Parathyroid adenoma (tissue), 2 donors: Measurements from ENCODE around the gene ENAH.

Experiments used
- H2AFZ ChIP-seq: fragments of 300-600 bp; sonication (generic); one replicate; pipeline ENCODE4 v1.7.0; 2017; ENCODE audit warnings: antibody characterized with exemption, mild to moderate bottlenecking
- H3K27ac ChIP-seq: fragments of 300-600 bp; sonication (generic); one replicate; pipeline ENCODE4 v1.7.0; 2017
- H3K27me3 ChIP-seq: fragments of 300-600 bp; sonication (generic); one replicate; pipeline ENCODE4 v1.7.0; 2017; ENCODE audit warnings: low read length; ENCODE audit not compliant: control insufficient read depth, insufficient read depth
- H3K36me3 ChIP-seq: fragments of 300-600 bp; sonication (generic); one replicate; pipeline ENCODE4 v1.7.0; 2017; ENCODE audit warnings: low read length; ENCODE audit not compliant: control insufficient read depth, insufficient read depth
- H3K4me1 ChIP-seq: fragments of 300-600 bp; sonication (generic); one replicate; pipeline ENCODE4 v1.7.0; 2017; ENCODE audit warnings: control low read depth
- H3K4me2 ChIP-seq: fragments of 300-600 bp; sonication (generic); one replicate; pipeline ENCODE4 v1.7.0; 2017; ENCODE audit warnings: low read length
- H3K4me3 ChIP-seq: fragments of 300-600 bp; sonication (generic); one replicate; pipeline ENCODE4 v1.7.0; 2017; ENCODE audit warnings: low read depth, low read length
- H3K79me2 ChIP-seq: fragments of 300-600 bp; sonication (generic); one replicate; pipeline ENCODE4 v1.7.0; 2017; ENCODE audit warnings: control low read depth
- H3K9ac ChIP-seq: fragments of 300-600 bp; sonication (generic); one replicate; pipeline ENCODE4 v1.7.0; 2017; ENCODE audit warnings: mild to moderate bottlenecking
- H3K9me3 ChIP-seq: fragments of 300-600 bp; sonication (generic); one replicate; pipeline ENCODE4 v1.7.0; 2017; ENCODE audit warnings: low read length; ENCODE audit not compliant: control insufficient read depth
- TF ChIP-seq, protein P1 (sequence below): fragments of 300-600 bp; sonication (generic); IDR thresholded peaks from one replicate; pipeline ENCODE4 v1.7.0; 2017; ENCODE audit warnings: antibody characterized with exemption, mild to moderate bottlenecking
- donor health status: primary hyperparathyroidism.

Gene ENAH

DNA sequence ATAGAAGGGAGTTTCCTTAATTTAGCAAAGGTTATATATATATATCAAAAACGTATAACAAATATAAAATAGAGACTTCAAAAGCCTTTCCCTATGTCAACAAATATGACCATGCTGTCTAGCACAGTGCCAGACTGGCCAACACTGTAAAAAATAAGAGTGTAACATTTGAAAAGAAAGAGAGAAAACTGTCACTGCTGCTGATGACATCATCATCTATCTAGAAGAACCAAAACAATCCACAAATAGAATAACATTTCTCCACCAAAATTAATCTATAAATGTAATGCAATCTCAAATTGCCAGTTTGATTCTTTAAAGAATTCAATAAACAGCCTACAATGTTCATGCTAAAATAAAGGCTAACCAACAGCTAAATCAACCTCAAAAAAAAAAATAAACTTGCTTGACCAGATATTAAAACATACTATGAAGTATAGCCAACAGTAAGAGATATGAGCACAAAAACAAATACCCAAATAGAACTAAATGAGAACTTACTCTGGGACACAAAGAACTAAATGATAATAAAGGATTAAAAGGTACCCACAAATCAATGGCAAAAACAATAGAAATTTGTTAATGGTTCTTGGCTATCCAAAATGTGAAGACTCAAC is 50.2 kb downstream of the ENAH start:
- no peak overlapping the region for H3K27ac ChIP-seq
- H3K9ac ChIP-seq = no peak overlapping the region
- H3K27me3 ChIP-seq = no peaks in the 10 kb centered on the region
- no peaks in the 10 kb centered on the region for H3K36me3 ChIP-seq
- TF ChIP-seq, protein P1, sequence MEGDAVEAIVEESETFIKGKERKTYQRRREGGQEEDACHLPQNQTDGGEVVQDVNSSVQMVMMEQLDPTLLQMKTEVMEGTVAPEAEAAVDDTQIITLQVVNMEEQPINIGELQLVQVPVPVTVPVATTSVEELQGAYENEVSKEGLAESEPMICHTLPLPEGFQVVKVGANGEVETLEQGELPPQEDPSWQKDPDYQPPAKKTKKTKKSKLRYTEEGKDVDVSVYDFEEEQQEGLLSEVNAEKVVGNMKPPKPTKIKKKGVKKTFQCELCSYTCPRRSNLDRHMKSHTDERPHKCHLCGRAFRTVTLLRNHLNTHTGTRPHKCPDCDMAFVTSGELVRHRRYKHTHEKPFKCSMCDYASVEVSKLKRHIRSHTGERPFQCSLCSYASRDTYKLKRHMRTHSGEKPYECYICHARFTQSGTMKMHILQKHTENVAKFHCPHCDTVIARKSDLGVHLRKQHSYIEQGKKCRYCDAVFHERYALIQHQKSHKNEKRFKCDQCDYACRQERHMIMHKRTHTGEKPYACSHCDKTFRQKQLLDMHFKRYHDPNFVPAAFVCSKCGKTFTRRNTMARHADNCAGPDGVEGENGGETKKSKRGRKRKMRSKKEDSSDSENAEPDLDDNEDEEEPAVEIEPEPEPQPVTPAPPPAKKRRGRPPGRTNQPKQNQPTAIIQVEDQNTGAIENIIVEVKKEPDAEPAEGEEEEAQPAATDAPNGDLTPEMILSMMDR = no peak
- no peak overlapping the region for H3K4me3 ChIP-seq
- no peak overlapping the region for H2AFZ ChIP-seq
- no peak overlapping the region for H3K4me2 ChIP-seq
- peaks cover 7% of the 10 kb centered on the region for H3K79me2 ChIP-seq
- H3K4me1 ChIP-seq = no peaks in the 10 kb centered on the region
- H3K9me3 ChIP-seq = no peaks in the 10 kb centered on the region

DNA sequence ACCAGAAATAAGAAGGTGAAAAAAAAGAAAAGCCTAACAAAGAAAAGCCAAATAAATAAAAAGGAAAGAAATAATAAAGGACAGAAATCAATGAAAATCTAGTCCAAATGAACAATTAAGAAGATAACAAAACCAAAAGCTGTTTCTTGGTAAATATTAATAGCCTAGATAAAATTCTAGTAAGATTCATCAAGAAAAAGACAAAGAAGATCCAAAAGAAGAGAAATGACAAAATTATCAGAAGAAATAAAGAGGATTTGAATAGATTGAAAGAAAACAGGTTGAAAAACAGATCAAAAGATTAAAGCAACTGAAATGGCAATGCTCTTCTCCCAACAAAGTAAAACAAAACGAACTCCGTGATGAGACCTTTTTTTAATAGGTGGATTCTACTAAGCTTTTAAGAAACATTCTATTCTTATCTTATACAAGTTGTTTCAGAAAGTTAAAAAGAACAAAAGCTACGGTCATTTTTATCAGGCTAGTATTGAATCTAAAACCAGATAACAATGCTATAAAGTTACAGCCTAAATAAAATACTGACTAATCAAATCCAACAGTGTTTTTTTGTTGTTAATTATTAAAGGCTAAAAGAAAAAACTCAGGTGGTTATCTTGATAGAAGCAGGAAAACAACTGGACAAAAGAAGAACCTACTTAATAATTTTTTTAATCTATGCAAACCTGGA is 50.9 kb downstream of the ENAH start:
- no peak overlapping the region for H3K9ac ChIP-seq
- no peaks in the 10 kb centered on the region for H3K9me3 ChIP-seq
- no peak overlapping the region for H3K4me3 ChIP-seq
- no peaks in the 10 kb centered on the region for H3K27me3 ChIP-seq
- H2AFZ ChIP-seq = no peak overlapping the region
- H3K27ac ChIP-seq = no peak overlapping the region
- TF ChIP-seq, protein P1 = no peak
- H3K36me3 ChIP-seq = no peaks in the 10 kb centered on the region
- peaks cover 7% of the 10 kb centered on the region for H3K79me2 ChIP-seq
- H3K4me1 ChIP-seq = no peaks in the 10 kb centered on the region
- H3K4me2 ChIP-seq = no peak overlapping the region

DNA sequence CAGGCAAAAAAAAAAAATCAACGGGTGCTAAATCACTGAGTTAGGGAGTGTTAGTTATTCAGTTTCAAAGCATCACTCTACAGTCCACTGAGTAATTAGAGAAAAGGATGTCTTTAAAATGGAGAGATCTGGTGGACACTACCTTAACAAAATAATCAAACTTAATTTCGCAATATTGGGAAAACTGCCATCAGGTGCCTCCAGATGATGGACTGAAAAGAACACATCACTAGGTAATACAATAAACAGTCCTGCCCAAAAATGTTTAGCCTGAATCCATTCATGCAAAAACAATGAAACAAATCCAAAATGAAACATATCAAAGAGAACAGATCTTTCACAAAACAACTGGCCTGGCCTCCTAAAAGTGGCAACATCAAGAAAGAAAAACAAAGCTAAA is 54.1 kb downstream of the ENAH start:
- Histone ChIP-seq H3K4me1 (no peaks in the 10 kb centered on the region), H3K79me2 (peaks cover 8% of the 10 kb centered on the region), H3K27me3 (no peaks in the 10 kb centered on the region), H3K9ac (no peak overlapping the region), H3K4me2 (no peak overlapping the region), H3K36me3 (no peaks in the 10 kb centered on the region), H3K27ac (no peak overlapping the region), H2AFZ (no peak overlapping the region), H3K9me3 (no peaks in the 10 kb centered on the region), H3K4me3 (no peak overlapping the region)
- TF ChIP-seq, protein P1 = no peak

DNA sequence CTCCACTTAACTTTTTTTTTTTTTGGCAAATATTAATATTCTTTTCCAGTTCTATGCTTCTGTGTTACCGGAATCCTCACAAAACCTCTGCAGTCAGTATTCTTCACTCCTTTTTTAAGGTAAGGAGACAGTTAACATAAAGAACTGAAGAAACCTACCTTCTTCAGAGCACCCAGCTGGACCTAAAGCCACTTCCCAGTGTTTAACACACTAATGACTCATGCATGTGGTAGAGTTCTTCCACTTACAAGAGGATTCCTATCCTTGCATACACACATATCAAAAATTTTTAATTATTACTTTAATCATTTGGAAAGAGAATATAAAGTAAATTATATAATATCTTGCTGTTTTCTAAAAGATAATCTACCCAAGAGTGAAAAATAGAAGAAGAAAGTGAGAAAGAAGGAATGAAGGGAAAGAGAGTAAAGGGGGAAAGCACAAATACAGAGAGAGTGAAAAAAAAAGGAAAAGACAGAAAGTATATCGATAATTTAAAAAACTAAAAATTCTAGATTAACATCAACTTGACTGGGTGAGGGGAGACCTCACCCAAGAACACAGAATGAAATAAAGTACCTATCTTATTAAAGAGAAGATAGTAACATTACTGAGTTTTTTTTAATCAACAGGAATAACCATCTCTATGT is 54.9 kb downstream of the ENAH start:
- Histone ChIP-seq H3K36me3 (no peaks in the 10 kb centered on the region), H3K4me3 (no peak overlapping the region), H3K27ac (no peak overlapping the region), H2AFZ (no peak overlapping the region), H3K27me3 (no peaks in the 10 kb centered on the region), H3K9me3 (no peaks in the 10 kb centered on the region), H3K4me2 (no peak overlapping the region), H3K9ac (no peak overlapping the region), H3K79me2 (peaks cover 9% of the 10 kb centered on the region), H3K4me1 (no peaks in the 10 kb centered on the region)
- TF ChIP-seq, protein P1 = no peak
